GM21390 (cell line): ENCODE results near the gene ATG5.
"Not testable (repeated sequence)": the region's sequence is repeated elsewhere in the genome, so short reads cannot be mapped to it uniquely, and the experiment has no call there.

Experiments
- ATAC-seq: cut with Tn5 transposase; IDR thresholded peaks from one replicate; pipeline ENCODE4 v1.9.1; 2021; ENCODE audit not compliant: unreplicated experiment

ATG5 gene

GRCh38 chr6:106259748-106260147 lies 65.8 kb downstream of the ATG5 start:
- ATAC-seq: not testable (repeated sequence)

- ATAC-seq: no peak
Observed at GRCh38 chr6:106258726-106259125, 66.8 kb downstream of the ATG5 start.

GRCh38 chr6:106257195-106257594 lies 68.4 kb downstream of the ATG5 start:
- no peak for ATAC-seq

GRCh38 chr6:106256201-106256968 lies 69.2 kb downstream of the ATG5 start:
- ATAC-seq: no peak

- ATAC-seq: no peak
Observed at GRCh38 chr6:106255306-106255705, 70.3 kb downstream of the ATG5 start.

GRCh38 chr6:106254636-106255035 lies 70.9 kb downstream of the ATG5 start:
- no peak for ATAC-seq

- no peak for ATAC-seq
Observed at GRCh38 chr6:106253731-106254130, 71.8 kb downstream of the ATG5 start.

- ATAC-seq: no peak
Observed at GRCh38 chr6:106253172-106253571, 72.4 kb downstream of the ATG5 start.

GRCh38 chr6:106252687-106253086 lies 72.9 kb downstream of the ATG5 start:
- no peak for ATAC-seq

- ATAC-seq: not testable (repeated sequence)
Observed at GRCh38 chr6:106251531-106252255, 73.9 kb downstream of the ATG5 start.

- ATAC-seq: no peak
Observed at GRCh38 chr6:106250953-106251352, 74.6 kb downstream of the ATG5 start.

GRCh38 chr6:106249658-106250057 lies 75.9 kb downstream of the ATG5 start:
- ATAC-seq: no peak

- no peak for ATAC-seq
Observed at GRCh38 chr6:106247733-106248132, 77.8 kb downstream of the ATG5 start.

- no peak for ATAC-seq
Observed at GRCh38 chr6:106247293-106247692, 78.3 kb downstream of the ATG5 start.

GRCh38 chr6:106244931-106245330 lies 80.6 kb downstream of the ATG5 start:
- ATAC-seq: peak; percentile 81

- peak; percentile 3 for ATAC-seq
Observed at GRCh38 chr6:106244521-106244920, 81.0 kb downstream of the ATG5 start.

- no peak for ATAC-seq
Observed at GRCh38 chr6:106243261-106243660, 82.3 kb downstream of the ATG5 start.

GRCh38 chr6:106241498-106241897 lies 84.1 kb downstream of the ATG5 start:
- ATAC-seq: no peak

GRCh38 chr6:106237286-106237685 lies 88.3 kb downstream of the ATG5 start:
- no peak for ATAC-seq

GRCh38 chr6:106229876-106230445 lies 95.6 kb downstream of the ATG5 start:
- ATAC-seq: not testable (repeated sequence)

GRCh38 chr6:106227612-106228507 lies 97.7 kb downstream of the ATG5 start:
- ATAC-seq: no peak
